GM18520 (cell line): ENCODE data around the gene TXNDC15.

Experiments used
- ATAC-seq: cut with Tn5 transposase; IDR thresholded peaks from one replicate; pipeline ENCODE4 v1.9.1; 2021; ENCODE audit not compliant: unreplicated experiment

TXNDC15 gene

GRCh38 chr5:134917070-134917815, 43.1 kb downstream of the TXNDC15 start:
- ATAC-seq, result no peak

- no peak for ATAC-seq
Measured at GRCh38 chr5:134918861-134919260, 44.7 kb downstream of the TXNDC15 start.

DNA sequence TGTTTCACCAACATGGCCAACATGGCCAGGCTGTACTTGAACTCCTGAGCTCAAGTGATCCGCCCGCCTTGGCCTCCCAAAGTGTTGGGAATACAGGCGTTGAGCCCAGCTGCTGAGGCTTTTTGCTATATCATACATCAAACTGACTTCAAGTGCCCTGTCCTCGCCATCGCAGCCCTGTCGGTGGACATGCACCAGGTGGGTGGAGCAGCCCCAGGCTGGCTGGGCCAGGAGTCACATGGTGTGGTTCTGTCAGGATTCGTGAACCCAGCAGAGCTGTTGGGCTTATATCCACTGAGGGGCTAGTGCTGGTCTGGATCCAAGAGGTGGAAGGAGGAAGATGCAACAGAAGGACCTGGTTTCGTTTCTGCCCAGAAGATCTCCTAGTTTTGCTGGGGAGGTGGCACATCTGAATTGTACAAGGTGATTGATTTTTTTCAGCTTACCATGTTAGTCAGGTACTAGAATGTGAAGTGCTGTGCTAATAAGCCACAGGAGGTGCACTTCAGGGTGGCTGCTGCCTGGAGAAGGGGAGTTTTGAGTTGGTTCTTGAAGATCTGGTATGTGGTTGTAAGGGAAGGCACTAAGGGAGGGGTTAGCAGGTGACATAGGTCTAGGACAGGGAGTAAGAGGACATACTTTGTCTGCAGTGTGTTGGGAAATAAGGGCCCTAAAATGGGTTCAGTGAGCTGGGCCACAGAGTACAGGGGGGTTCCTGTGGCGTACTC, 46.8 kb downstream of the TXNDC15 start:
- no peak for ATAC-seq

- ATAC-seq, result no peak
Measured at GRCh38 chr5:134932508-134932907, 58.3 kb downstream of the TXNDC15 start.

GRCh38 chr5:134934202-134934601, 60.0 kb downstream of the TXNDC15 start:
- no peak for ATAC-seq

DNA sequence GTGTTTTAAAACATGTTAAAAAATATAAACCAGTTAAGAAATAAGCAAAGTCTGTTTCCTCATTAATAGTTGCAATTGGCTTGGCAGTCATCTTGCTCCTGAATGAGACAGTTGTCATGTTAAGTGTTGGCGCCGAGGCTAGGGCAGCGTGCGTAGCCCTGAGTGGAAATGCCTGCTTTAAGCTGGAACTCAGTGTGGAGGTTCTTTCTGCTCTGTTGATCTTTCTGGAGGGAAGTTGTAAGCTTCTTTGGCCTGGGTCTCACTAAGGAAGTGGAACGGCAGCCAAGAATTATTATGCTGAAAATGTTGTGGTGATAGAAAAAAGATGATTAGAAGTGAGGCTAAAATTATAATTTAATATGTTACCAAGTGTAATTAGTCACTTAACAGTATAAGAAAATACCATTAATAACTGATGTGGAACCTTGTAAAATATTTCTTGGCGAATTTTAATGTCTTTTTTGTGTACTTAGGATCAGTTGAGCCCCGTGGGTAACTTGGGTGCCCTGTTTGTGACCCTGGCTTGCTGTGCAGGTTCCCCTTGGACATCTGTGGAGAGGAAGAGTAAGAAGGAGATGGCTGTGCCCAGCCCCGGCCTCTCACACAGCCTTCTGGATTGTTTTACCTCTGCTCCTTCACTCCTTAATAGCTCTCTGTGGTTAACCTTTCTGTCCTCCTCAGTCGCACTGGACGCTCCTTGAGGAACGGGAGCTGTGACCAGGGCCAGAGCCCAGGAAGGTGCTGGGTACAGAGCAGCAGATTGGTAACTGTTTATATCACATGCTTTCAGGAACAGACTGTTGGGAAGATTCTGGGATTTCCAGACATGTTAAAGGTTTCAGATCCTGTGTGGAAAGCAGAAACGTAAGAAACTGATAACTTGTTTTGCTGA, 61.8 kb downstream of the TXNDC15 start:
- ATAC-seq, result no peak

DNA sequence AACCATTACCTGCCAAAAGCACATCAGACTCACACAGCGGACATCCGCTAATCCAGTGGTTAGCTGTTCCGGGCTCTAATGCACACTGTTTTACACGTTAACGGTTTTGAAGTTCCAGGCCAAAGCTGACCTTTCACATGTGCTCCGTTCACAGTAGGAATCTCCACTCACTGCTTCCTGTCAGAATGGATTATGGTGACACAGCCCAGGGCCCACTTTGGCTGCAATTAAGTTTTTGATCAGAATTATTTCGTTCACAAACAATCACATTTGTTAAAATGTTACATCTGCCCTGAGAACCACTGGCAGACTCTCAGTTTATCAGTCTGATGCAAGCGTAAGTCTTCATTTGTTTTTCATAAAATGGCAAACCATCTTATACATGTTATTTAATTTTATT, 63.4 kb downstream of the TXNDC15 start:
- no peak for ATAC-seq

GRCh38 chr5:134938030-134938429, 63.9 kb downstream of the TXNDC15 start:
- ATAC-seq, result no peak

DNA sequence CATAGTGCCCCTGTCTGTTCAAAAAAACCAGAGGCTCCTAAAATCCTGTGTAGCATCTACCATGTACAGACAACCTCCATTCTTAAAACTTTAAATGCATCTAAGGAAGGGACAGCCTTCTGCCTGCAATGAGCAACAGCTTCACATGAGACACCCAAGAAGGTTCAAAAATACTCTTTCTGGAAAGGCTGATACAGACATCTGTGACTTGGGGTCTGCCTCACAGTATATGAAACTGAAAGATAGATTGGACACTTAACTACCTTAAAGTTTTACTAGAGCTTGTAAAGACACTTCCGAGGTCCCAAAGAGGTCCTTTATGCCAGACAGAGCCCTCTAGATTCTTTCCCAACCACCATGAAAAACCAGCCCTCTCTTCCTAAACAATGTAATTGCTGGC, 65.3 kb downstream of the TXNDC15 start:
- no peak for ATAC-seq

- ATAC-seq, result no peak
Measured at GRCh38 chr5:134943547-134943946, 69.4 kb downstream of the TXNDC15 start.

DNA sequence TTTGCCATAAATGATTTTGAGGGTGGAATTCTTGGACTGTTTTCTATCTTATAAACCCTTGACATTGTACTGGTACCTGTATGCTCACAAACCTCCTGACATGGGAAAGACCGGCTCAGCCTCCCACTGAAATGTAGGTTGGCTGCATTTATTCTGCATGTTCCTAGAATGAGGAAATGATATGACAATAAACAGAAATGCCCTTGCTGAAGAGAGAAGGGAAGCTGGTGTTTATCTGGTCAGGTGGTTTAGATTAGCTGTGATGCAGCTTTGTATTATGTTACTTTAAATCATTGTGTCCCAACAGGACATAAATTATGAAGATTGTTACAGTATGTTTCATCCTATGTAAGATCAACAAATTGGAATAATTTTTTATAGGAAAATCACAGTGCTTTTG, 70.5 kb downstream of the TXNDC15 start:
- no peak for ATAC-seq

- ATAC-seq, result no peak
Measured at GRCh38 chr5:134945041-134945440, 70.9 kb downstream of the TXNDC15 start.

GRCh38 chr5:134948911-134949310, 74.7 kb downstream of the TXNDC15 start:
- no peak for ATAC-seq

- no peak for ATAC-seq
Measured at GRCh38 chr5:134949316-134949715, 75.1 kb downstream of the TXNDC15 start.
